Activated naive CD4-positive, alpha-beta T cell treated with anti-CD3 and anti-CD28 coated beads, Interleukin-2, amount 50 U/mL, for 72 hours (primary cell): ENCODE data around the gene SPPL2B. TPM values are rescaled to one million over a fixed set of nuclear protein-coding genes. Genes with fewer than 3 reads are reported as not detected.

Source experiments
- ATAC-seq, 2 donors: fragments of 150-1000 bp; cut with Tn5 transposase; 2 replicates each; pipeline ENCODE4 v1.10.0; 2021; ENCODE audit warnings: mild to moderate bottlenecking in 2 of 2, moderate library complexity in 2 of 2
- DNase-seq, 2 donors: peaks; one replicate each; pipeline ENCODE4 v3.0.0; 2021 to 2022; ENCODE audit warnings: low spot score in 2 of 2
- H3K27ac Mint-ChIP-seq, 2 donors: one replicate each; pipeline ENCODE4 v1.8.0; 2022; ENCODE audit warnings: mild to moderate bottlenecking in 2 of 2, mixed read lengths in 2 of 2
- H3K36me3 Mint-ChIP-seq, 2 donors: one replicate each; pipeline ENCODE4 v1.8.0; 2022; ENCODE audit warnings: mixed read lengths in 2 of 2
- H3K9me3 Mint-ChIP-seq, 2 donors: one replicate each; pipeline ENCODE4 v1.8.0; 2022; ENCODE audit warnings: mixed read lengths in 2 of 2
- total RNA-seq, 2 donors: library from RNA; stranded (reverse); gene quantifications; one replicate each; pipeline ENCODE4 v1.2.3, GENCODE V29; 2022

Gene SPPL2B
- total RNA-seq, 2 donors from 2014 or later, result 38.5 to 61.6 TPM

DNA sequence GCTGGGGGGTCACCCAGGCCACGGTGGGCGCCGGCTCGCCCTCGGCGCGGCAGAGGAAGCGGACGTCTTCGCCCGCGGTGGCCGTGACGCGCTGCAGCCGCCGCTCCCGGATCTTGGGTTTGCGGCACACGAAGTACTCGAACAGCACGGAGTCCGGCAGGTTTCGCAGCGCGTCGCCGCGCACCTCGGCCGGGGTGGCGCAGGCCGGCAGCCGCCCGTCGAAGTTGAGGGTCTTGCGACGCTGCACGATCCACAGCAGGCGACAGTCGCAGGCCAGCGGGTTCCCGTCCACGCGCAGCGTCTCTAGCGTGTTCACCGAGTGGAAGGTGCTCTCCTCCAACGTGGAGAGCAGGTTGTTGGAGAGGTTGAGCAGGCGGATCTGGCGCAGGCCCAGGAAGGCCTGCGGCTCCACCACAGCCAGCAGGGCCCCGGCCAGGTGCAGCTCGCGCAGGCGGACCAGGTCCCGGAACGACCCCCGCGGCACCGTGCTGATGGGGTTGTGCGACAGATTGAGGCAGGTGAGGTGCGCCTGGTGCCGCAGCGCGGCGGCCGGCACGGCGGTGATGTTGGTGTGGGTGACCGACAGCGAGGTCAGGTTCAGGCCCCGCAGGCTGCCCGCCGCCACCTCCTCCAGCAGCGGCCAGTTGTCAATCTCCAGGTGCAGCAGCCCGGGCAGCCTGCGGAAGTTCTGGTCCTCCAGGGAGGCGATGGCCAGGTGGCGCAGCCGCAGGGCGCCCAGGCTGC is 37.9 kb upstream of the SPPL2B start:
- Mint-ChIP-seq H3K9me3 (no peaks in the 10 kb centered on the region), H3K36me3 (no peaks in the 10 kb centered on the region), H3K27ac (peak overlapping the region in 1 of 2 donors; percentile 68)
- ATAC-seq, result peak; percentile 2 to 29
- DNase-seq, result no peak

DNA sequence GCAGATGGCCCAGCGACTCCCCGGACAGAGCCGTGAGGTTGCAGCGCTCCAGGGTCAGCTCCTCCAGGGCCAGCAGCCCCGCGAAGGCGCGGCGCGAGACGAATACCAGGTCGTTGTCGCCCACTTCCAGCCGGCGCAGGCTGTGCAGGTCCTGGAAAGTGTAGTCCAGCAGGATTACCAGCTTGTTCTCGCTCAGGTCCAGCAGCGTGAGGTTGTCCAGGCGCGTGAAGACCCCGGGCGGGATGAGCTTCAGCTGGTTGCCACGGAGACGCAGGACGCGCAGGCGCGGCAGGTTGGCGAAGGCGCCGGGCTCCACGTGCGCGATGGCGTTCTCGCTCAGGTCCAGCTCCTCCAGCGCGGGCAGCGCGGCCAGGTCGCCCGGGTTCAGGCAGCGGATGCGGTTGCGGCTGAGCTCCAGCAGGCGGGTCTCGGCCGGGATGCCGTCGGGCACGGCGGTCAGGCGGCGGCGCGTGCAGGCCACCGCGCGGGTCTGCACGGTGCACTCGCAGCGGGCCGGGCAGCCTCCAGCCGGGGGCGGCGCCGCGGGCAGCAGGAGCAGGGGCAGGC is 37.2 kb upstream of the SPPL2B start:
- DNase-seq (no peak), ATAC-seq (no peak)
- no peaks in the 10 kb centered on the region for H3K36me3 Mint-ChIP-seq
- no peak overlapping the region for H3K27ac Mint-ChIP-seq
- H3K9me3 Mint-ChIP-seq, result no peaks in the 10 kb centered on the region

DNA sequence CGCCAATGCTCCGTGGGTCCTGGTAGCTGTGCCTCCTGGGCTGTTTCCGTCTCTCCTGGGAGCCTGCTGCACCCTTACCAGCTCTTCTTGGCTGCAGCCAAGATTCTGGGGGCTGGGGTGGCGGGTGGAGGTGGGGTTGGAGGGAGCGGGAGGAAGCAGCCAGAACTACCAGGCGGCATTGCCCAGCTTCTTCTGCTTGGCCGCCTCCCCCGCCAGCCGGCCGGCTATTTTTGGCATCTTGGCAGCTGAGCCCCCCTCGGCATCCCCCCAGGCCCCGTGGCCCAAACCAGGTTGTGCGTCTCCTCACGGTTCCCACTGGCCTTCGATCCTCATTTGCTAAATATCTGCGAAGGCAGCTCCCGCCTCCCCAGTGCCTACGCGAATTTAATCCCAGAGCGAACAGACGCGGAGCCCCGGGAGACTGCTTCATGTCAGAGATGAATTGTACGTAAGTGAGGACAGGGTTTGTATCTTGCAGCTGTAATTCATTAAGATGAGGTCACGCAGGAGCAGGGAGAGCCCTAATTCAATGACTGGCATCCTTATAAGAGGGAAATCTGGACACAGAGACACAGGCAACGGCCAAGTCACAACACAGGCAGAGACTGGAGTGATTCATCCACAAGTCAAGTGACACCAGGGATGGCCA is 33.7 kb upstream of the SPPL2B start:
- no peaks in the 10 kb centered on the region for H3K36me3 Mint-ChIP-seq
- H3K27ac Mint-ChIP-seq, result no peak overlapping the region
- H3K9me3 Mint-ChIP-seq, result no peaks in the 10 kb centered on the region
- DNase-seq (no peak), ATAC-seq (no peak)

DNA sequence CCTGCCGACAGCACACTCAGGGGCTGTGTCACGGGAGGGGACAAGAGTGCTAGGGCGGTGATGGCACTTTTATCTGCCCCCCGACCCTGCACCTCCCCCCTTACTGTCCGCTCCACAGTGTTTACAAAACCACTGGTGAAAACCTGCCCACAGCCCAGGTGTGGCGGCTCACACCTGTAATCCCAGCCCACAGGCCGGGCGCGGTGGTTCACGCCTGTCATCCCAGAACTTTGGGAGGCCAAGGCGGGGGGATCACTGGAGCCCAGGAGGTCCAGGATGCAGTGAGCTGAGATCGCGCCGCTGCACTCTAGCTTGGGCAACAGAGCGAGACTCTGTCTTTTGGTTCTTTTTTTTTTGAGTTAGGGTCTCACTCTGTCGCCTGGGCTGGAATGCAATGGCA is 32.3 kb upstream of the SPPL2B start:
- H3K9me3 Mint-ChIP-seq, result no peaks in the 10 kb centered on the region
- no peak overlapping the region for H3K27ac Mint-ChIP-seq
- ATAC-seq, result no peak
- DNase-seq, result no peak
- H3K36me3 Mint-ChIP-seq, result no peaks in the 10 kb centered on the region

DNA sequence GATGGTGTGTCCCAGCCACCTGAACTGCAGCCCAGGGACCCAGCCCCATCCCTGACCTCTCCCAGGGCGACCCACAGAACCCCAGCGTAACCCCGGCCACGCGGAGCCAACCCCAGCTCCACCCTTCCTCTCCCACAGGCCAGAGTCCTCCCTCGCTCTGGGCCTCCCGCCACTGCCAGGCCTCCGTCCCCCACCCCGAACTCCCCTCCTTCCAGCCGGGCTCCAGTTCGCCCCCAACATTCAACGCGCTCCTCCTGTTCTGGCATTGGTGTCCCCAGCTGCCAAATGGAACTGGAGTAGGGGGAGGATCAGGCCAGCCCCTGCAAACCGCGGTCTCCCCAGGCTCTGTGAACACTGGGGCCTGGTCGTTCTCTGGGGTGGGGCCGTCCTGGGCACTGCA is 28.0 kb upstream of the SPPL2B start:
- H3K36me3 Mint-ChIP-seq, result no peaks in the 10 kb centered on the region
- no peak overlapping the region for H3K27ac Mint-ChIP-seq
- no peak for DNase-seq
- H3K9me3 Mint-ChIP-seq, result no peaks in the 10 kb centered on the region
- ATAC-seq, result no peak

DNA sequence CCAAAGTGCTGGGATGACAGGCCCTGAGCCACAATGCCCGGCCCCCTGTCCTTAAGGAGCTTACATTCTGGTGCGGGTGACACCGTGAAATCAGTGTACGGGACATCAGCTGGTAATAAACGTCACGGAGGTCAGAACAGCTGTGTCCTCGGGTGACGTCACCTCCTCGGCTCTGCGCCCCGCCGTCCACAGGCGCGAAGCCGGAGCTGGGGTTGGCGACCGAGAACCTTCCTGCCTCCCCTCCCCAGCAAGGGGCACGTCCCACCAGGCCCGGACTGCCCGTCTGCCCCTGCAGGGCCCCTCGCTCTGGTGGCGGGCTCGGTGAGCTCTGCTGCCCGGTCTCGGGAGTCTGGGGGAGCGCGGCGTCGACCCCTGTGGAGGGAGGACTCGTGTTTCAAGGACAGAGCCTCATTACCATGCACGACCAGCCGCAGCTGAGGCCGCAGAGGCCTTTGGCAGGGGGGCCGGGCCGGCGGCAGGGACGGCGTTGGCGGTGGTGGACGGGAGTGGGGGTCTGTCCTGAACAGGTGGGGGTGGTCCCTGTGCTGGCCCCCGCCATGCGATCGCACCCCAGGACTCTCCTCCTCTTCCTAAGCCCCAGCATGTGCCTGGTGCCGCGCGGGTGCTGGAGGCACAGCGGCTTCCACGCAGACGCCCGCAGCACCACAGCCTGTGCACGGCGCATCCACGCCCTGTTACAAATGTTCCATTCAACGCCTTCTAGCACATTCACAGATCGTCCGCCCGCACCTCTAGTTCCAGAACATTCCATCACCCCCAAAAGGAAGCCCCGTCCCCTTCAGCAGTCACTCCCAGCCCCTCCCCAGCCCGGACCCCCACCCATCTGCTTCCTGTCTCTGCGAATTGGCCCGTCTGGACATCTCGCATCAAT is 25.9 kb upstream of the SPPL2B start:
- no peak overlapping the region for H3K27ac Mint-ChIP-seq
- H3K36me3 Mint-ChIP-seq, result no peaks in the 10 kb centered on the region
- DNase-seq (no peak), ATAC-seq (peak; percentile 26 to 39)
- H3K9me3 Mint-ChIP-seq, result no peaks in the 10 kb centered on the region

DNA sequence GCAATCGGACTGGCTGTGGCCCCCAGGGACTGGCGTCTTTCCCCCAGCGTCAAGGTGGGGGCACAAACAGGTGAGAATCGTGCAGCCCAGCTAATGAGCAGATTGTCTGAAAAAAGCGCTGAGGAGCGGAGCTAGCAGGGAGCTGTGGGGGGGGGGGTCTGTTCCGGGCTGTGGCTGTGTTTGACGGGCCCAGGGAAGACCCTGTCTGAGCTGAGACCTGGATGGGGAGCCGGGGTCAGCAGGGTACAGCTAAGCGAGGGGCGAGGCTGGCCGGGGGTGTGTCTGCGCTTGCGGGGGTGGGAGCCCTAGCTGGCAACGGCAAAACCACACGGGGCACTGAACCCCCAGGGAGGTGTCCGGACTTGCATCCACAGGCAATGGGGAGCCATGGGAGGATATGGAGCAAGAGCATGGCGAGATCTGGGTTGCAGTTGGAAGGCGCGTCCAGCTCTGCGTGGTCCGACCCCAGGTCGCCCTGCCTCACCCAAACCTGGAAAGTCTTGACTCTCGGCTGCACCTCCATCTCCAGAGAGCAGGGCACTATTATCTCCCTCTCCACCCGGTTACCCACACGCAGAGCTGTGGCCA is 25.2 kb upstream of the SPPL2B start:
- ATAC-seq (no peak), DNase-seq (no peak)
- no peaks in the 10 kb centered on the region for H3K36me3 Mint-ChIP-seq
- peak overlapping the region in 1 of 2 donors; percentile 81 for H3K27ac Mint-ChIP-seq
- no peaks in the 10 kb centered on the region for H3K9me3 Mint-ChIP-seq

DNA sequence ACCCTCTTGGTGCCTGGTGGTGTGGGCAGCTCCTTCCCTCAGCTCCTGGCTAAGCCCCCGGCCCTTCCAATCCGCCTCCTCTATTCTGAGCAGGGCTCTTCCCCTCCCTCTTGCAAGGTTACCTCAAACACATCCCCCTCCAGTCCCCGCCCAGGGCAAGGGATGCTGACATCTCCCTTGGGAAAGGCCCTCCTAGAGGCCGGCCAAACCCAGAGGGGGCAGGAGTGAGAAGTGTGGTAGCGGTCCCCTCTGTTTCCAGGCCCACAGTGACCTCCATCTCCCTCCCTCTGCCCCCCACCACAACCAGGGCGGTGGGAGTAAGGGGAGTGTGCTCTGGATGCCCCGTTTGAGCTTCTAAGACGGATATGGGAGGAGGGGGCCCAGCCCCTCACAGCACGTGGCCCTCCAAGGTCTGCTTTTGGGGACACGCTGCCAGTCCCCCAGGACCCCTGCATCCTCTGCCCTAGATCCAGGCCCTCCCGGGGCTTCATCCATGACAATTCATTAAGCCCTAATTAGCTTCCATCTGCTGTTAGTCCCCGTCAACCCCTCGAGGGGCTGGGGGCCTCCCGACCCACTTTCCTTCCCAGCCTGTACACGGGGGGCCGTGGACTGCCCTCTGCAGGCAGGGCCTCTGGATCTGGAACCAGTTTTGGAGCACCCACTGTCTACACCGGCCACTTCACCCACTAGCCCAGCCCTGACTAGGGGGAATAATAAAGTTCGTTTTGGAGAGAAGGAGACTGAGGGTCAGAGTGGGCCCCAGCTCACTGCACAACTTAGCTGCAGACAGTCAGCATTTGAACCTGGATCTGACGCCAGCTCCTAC is 22.8 kb upstream of the SPPL2B start:
- H3K9me3 Mint-ChIP-seq, result no peaks in the 10 kb centered on the region
- peaks cover 0 to 7% of the 10 kb centered on the region in 2 donors for H3K36me3 Mint-ChIP-seq
- ATAC-seq, result no peak
- H3K27ac Mint-ChIP-seq, result no peak overlapping the region
- DNase-seq, result no peak

DNA sequence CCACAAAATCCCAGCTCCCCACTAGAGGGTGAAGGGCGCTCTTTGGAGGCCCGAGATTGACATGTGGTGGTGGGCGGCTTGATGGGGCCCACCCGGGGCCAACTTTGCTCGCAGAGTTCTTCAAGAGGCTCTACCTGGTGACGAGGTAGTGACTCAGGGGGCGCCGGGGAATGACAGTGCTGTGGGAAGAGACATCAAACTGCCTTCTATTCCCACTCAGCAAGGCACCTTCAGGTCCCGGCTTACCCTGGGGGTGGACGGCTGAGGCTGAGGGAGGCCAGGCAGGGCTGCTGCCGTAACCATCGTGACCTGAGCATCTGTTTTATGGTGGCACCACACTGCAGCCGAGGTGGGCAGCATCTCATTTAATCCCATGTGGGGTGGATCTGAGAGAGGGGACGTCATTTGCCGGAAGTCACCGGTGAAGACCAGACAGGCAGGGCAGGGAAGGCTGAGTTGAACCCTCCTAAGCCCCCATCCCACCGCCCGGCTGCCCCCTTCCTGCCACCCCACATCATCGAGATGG is 22.1 kb upstream of the SPPL2B start:
- Mint-ChIP-seq H3K36me3 (peaks cover 0 to 7% of the 10 kb centered on the region in 2 donors), H3K27ac (no peak overlapping the region), H3K9me3 (no peaks in the 10 kb centered on the region)
- ATAC-seq (no peak), DNase-seq (no peak)

DNA sequence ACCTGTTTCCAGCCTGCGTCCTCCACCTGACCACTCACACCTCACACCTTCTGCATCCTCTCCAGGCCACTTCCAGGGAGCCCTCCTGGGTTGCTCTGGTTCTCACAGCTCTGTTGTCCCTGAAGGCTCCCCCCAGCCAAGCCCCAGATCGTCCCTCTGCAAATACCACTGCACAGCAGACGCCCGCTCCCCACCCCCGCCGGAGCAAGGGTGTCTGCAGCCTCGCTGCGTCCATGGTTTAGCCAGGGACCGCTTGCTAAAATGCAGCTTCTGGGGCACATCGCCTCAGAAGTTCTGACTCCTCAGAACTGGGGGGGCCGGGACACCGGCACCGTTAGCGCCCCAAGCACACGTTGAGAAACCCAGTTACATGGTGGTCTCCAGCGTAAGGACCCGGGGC is 21.5 kb upstream of the SPPL2B start:
- H3K9me3 Mint-ChIP-seq, result no peaks in the 10 kb centered on the region
- no peak overlapping the region for H3K27ac Mint-ChIP-seq
- H3K36me3 Mint-ChIP-seq, result peaks cover 0 to 7% of the 10 kb centered on the region in 2 donors
- no peak for DNase-seq
- ATAC-seq, result no peak

DNA sequence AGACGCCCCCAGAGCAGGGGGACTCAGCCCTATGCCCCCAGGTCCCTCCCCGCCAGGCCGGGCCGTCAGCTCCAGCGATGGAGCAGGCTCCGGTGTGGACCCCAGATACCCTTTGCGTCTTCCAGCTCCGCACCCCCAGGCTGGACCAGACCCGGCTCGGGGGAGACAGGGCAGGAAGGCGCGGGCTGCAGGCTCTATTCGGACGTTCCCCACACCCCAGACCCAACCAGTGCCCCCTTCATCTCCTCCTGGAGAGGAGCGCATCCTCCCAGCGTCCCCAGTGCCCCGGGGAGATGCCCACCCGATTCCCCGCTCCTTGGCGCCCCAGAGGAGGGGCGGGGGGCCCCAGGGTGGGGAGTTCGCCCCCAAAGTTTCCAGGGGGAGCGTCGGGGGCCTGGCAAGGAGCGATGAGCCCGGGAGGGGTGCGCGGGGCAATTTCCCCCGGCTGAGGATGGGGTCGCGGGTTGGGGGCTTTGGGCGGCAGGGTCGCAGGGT is 20.9 kb upstream of the SPPL2B start:
- no peak overlapping the region for H3K27ac Mint-ChIP-seq
- H3K9me3 Mint-ChIP-seq, result no peaks in the 10 kb centered on the region
- DNase-seq, result no peak
- no peak for ATAC-seq
- peaks cover 0 to 7% of the 10 kb centered on the region in 2 donors for H3K36me3 Mint-ChIP-seq

DNA sequence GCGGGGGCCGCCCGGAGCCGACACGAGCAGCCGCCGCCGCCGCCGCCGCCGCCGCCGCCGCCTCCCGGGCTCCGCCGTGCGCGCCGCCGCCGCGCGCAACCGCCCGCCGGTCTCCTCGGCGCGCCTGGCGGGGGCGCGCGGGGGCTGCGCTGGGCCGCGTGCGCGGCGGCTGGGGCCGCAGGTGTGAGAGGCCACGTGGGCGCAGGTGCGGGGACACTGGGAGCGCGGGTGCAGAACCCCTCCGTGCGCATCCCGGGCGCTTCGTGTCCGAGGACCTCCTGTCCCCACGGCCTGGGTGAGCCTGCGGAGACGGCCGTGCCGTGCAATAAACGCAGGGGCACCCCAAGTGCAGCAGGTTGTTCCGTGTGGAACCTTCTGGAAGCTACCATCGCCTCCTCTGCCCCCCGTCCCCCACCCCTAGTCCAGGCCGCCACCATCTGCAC is 20.3 kb upstream of the SPPL2B start, which contains the start of gene LINGO3:
LINGO3 (minus strand) TSS at position 41 of the 443 bp plus-strand sequence. CDS start 16,378 bp downstream, outside the sequence.
- ATAC-seq, result peak in 1 of 2 donors; percentile 27
- Mint-ChIP-seq H3K9me3 (no peaks in the 10 kb centered on the region), H3K27ac (no peak within 1 kb of the TSS), H3K36me3 (peaks cover 0 to 7% of the 10 kb centered on the region in 2 donors)
- DNase-seq, result no peak

DNA sequence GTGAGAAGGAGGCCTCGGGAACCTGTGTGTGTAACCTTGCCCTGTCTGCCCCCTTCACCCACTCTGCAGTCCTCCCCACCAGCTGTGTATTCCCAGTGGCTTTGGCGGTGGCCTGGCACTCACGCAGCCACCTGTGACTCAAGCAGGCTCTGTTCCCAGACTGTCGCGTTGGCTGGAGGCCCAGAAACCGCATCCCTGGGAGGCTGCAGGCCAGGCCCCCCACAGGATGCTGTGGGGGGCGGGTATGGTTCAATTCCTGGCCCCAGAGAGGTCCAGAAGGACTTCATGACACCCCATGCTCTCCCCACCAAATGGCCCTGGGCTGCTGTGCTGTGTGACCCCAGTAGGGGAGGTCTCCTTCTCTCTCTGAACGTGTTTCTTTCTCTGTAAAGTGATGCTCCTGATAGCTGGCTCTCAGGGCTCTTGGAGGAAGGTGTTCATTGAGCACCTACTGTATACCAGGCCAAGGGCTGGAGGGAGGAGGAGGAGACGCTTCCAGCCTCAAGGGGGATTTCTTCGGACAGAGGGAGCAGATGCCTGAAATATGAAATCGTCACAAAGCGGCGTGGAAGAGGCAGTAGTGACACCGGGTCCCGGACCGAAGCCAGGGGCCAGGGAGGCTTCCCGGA is 18.6 kb upstream of the SPPL2B start:
- Mint-ChIP-seq H3K9me3 (peaks cover 4 to 5% of the 10 kb centered on the region in 2 donors), H3K27ac (no peak overlapping the region), H3K36me3 (peaks cover 5 to 11% of the 10 kb centered on the region in 2 donors)
- ATAC-seq (no peak), DNase-seq (no peak)

DNA sequence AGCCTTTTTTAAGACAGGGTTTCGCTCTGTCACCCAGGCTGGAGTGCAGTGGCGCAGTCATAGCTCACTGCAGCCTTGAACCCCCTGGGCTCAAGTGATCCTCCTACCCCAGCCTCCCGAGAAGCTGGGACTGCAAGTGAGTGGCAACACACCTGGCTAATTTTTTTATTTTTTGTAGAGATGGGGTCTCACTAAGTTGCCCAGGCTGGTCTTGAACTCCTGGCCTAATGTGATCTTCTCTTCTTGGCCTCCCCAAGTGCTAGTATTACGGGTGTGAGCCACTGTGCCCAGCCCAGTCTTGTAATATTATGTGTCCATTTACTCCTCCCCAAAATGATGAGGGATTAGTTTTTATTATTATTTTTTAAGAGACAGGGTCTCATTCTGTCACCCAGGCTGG is 17.4 kb upstream of the SPPL2B start:
- ATAC-seq, result no peak

More for the DNA sequence above, 17.4 kb upstream of the SPPL2B start:
- Mint-ChIP-seq H3K27ac (no peak overlapping the region), H3K9me3 (peaks cover 10 to 15% of the 10 kb centered on the region in 2 donors), H3K36me3 (peaks cover 15 to 19% of the 10 kb centered on the region in 2 donors)
- no peak for DNase-seq
